Stromal cell of bone marrow (primary cell): ENCODE measurements around the gene CCDC148.
"Not testable (repeated sequence)": the region's sequence is repeated elsewhere in the genome, so short reads cannot be mapped to it uniquely, and the experiment has no call there.

Experiments used
- DNase-seq: peaks from one replicate; pipeline ENCODE4 v3.0.0-alpha.2; 2012; ENCODE audit warnings: low read depth

The CCDC148 gene

DNA sequence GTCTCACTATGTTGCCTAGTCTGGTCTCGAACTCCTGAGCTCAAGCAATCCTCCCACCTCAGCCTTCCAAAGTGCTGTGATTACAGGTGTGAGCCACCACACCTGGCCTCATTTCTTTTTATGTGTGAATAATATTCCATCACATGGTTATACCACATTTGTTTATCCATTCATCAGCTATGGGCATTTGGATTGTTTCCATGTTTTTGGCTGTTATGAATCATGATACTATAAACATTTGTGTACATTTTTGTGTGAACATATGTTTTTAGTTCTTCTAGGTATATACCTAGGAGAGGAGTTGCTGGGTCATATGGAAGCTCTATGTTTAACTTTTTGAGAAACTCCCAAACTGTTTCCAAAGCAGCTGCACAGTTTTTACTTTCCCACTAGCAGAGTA is 24.6 kb upstream of the CCDC148 start:
- DNase-seq: no peak

DNA sequence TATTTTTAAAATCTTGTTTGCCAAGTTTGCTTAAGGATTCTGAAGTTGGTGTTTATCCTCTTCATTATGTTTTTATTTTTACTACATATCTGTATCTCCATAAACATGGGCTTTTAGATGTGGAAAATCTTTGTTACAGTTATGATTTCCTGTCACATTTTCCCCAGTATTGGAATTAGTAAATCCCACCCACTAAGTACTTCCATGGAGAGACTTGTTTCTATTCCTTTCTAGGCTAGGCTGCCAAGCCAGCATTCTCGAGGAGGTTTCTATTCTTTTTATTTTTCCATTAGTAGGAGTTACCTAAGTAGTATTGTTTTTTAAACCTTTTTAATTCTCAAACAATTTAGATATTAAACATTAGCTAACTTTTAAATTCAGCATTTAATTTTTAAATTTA is 22.3 kb upstream of the CCDC148 start:
- DNase-seq: no peak

DNA sequence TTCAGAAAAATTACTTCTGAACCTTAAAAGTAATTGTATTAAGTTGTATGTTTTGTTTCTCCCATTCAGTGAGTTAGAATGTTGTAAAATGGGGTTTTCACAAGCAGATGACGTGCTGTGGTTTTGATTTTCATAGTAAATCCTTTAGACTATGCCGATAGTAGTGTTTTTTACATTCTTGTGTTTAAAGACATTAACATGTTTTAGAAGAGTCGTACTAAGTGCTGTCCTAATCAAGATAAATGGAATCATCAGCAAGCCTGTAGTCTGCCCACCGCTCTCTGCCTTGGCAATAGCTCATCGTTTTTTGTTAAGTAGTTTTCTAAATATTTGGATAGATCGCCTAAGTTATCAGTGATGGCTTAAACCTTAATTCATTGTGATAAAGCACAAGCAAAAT is 21.7 kb upstream of the CCDC148 start:
- no peak for DNase-seq

DNA sequence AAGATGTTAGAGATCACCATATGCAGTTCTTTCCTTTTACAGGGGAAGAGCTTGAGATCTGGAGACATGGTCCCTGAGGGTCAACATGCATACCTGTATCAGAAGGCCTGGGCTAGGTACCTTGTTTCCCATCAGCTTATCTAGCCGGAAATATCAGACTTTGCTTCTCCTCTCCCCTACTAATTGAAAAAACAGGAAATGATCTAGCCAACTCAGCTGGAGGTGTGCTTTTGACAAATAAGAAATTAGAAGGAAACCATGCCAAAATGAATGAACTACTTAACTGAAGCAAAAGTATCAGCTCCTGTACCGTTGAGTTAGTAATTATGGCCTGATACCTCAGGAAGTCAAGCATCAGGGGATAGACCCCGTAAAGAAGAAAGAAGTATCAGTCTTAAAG is 20.6 kb upstream of the CCDC148 start:
- DNase-seq: no peak

DNA sequence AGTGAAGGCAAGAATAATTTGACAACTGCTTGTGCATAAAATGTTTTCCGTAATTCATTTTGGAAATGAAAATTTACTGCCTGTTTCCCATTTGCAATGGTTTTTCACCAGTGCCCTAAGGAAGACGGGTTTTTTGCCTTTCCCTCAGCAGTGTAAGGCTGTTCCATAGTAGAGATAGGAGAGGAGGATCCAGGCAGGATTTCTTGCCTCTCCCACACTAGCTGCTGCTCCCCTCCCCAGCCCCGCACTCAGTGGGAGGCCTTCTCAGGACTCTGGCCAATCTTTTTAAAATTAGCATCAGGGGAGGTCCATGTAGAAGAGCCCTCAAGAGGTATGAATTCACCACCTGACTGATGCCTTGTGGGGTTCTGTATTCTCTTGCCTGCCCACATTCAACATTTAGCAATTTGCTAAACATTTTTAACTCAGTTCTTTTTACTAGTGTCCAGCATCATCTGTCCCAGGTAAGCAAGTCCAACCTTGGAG is 18.0 kb upstream of the CCDC148 start:
- DNase-seq: not testable (repeated sequence)

DNA sequence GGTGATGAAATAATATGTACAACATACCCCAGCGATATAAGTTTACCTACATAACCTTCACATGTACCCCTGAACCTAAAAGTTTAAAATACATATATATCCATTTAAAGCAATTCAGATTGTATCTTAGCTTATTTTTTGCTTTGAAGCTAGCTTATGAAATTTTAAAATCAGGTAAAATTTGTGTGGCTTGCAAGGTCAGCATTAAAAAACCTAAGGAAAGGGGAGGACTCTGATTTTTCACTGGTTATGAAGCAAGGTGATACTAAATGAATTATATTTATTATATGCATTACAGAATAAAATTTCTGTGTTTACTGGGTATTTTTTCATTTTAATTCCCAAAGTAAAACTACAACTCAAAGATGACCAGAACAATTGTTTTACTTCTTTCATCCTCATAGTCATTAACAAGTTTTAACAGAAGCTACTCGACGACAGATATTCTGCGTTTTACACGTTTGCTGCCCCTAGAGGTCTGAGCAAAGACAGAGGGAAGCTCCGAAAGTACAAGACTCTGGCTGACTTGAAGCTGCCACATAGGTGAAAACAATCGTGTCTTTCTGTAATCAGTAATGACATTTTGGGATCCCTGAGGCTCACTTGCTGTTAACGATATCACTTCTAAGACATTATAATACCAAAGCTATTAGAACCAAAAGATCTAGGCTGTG is 17.3 kb upstream of the CCDC148 start:
- DNase-seq: no peak

DNA sequence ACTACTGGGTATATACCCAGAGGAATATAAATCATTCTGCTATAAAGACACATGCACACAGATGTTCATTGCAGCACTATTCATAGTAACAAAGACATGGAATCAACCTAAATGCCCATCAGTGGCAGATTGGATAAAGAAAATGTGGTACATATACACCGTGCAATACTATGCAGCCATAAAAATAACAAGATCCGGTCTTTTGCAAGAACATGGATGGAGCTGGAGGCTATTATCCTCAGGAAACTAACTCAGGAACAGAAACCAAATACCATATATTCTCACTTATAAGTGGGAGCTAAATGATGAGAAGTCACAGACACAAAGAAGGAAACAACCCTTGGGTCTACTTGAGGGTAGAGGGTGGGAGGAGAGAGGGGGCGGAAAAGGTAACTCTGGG is 16.7 kb upstream of the CCDC148 start:
- DNase-seq: not testable (repeated sequence)

DNA sequence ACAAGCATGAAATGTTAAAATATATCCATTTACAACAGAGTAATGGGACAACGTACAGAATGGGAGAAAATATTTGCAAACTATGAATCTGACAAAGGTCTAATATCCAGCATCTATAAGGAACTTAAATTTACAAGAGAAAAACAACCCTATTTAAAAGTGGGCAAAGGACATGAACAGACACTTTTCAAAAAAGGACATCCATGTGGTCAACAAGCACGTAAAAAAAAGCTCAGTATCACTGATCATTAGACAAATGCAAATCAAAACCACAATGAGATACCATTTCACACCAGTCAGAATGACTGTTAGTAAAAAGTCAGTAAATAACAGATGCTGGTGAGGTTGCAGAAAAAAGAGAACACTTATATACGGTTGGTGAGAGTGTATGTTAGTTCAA is 16.3 kb upstream of the CCDC148 start:
- not testable (repeated sequence) for DNase-seq

DNA sequence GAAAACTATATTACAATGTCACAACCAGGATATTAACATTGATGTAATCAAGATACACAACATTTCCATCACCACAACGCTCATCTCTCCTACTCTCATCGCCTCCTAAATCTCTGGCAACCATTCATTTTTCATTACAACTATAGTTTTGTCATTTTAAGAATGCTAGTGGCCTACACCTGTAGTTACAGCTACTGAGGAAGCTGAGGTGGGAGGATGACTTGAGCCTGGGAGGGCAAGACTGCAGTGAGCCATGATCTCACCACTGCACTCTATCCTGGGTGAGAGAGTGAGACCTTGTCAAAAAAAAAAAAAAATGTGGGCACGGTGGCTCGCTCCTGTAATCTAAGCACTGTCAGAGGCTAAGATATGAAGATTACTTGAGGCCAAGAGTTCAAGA is 10.7 kb upstream of the CCDC148 start:
- DNase-seq: no peak

DNA sequence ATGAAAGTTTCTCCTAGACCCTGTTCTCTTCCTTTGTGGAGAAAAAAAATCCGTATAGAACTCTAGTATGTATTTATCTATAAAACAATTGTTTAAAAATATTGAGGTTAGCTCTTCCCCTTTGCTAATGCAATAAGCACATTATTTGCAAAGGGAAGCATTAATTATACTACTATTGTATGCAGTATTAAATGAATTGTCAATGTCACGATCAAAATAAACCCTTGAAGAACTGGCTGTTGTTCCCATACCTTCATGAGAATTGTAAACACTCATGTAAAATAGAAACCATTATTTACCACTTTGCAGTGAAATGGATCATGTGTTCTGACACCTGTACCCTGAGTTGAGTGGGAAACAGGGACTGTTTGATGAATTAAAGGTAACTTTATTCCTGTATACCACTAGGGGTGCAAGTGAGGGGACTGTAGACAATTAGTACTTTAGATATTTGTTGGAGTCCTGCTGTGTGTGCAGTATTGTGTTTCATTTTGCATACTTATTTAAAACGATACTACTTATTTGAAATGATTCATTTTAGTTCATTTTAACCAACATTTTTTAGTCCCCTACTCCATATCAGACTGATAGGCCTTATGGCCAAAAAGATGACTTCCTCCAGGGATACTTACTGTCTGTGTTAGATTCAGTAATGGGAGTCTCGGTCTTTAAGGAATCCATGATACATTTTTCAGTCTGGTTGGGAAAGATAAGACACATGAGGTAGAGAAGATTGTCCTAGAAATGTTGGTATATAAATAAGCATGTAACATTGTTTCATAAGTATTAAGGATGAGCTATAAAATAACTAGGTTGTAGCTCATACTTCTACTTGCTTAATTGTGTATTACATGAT is 8.1 kb upstream of the CCDC148 start:
- DNase-seq: no peak

DNA sequence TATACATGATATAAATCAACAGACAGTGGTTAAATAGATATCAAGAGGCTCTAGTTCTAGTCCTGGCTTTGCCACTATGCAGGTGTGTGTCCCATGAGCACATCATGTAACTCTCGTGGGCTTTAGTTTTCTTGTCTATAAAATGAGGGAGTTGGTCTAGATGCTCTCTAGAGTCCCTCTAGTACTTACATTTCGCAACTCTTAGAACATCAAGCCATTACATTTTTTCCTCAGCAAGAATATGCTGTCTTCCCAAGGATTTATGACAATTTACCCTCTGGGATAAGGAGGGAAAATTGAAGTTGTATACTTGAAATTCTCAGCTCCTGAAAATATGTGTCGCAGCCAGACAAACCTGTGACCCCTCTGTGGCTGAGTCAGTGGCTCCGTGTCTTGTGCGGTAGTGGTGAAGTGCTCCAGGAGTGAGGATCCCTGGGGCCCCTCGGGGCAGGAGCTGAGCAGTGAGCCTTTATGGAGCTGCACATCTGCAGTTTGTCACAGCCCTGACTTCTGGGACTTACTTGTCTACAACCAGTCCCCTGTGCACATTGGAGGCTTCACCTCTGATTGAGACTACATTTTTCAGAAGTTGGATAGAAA is 7.0 kb upstream of the CCDC148 start:
- DNase-seq: no peak

DNA sequence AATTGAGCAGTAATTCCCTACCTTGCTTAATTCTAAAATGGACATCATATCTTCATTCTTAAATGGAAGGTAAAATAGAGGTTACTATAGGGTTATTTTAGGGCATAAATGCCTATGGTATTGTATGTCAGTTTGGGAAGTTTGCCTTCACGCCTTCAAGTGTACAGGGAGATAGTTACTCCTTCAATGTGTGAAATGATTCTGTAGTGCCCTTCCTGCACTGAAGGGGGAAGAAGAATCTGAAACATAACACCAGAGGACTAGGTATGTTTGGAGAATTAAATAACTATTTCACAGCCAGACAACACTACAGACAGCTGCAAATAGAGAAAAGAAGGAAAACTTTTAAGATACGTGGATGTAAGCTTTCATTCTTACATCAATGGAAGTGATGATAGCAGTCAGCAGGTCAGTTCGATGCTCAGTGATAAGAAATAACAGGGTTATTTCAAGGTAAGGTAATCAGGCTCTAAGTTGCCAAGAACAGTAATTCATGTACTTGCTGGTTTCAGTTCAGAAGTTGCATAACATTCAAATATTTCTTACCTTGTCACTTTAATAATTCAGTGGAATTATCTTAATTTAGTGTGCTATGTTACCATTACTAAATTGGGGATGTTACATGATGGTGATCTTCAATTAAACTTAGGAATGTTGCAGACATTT is 4.2 kb upstream of the CCDC148 start:
- no peak for DNase-seq

DNA sequence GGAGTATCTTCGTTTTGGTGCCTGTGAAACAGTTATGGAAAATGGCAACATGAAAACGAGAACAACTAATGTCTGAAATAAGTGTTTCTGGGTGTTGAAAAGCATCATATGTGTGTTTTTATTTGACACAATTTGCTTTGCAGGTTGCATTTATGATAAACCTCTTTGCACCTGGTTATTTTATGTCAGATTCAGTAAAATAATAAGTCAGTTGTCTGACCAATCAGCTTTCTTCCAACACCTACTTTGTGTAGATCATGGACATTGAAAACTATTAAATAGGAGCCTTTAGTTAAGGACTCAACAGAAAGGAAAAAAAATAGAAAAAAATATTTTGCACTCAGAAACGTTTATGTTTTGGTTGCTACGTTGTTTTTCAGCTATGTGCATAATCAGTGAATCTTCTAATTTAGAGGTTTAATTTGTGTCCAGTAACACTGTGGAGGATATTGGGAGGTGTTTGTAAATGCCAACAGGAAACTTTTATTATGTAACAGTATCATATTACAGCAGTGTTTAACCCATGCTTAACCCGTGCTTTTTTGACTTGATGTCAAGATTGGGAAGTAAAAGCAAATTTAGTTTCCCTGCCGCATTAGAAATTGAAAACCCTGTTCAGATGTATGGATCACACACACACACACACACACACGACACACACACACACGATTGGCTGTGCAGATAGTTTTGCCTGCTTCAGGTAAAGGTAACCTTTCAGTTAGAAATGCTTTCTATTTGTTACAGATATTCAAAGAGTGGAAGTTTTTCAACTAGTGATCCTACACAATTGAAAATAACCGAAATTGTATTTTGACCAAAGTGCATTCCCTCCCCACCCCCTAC is 2.8 kb upstream of the CCDC148 start:
- no peak for DNase-seq

DNA sequence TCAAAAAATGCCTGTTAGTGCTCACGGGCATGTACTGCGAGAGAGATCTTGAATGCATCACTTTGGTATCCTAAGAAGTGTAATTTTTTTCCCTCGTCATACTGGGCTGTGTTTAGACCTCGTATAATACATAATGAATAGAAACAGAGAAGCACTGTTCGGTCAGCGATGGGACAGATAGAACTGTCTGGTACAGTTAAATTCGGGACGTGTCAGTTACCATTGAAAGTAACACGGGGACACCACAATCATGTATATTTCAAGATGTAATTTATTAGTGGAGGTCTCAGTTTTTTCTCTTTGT is 2.0 kb upstream of the CCDC148 start:
- no peak for DNase-seq

DNA sequence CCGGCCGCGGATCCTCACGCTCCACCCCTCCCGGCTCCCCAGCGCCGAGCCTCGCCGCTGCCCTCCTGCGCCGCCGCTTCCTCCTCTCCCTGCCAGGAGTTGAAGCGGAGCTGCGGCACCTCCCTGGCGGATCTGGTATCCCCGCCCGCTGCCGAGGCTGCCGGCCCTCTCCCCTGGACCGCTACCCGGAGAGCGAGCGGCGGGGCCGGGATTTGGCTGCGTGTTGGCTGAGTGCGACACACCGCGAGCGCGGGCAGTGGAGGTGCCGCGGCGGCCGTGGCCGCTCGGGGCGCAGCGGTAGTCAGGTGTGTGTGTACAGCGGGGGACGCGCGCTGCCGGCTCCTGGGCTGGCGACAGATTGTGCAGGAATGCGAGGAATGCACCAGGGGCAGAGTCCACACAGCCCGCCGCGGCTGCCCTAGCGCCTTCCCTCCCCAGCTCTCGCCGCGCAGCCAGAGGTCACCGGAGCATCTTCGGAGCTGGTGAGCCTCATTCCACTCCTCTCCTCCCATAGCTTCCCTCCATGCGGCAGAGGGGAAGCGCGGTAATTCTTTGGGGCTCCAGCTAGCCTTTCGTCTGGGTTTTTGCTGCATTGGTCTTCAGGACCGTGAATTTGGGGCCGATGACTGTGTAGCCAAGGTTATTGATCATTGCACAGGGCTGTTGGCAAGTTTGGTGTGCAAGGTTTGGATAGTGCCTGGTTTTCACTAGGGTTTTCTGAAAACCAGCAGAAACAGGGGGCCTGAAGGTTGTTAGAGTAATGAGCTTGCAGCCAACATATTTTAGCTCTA is 1.5 kb upstream of the CCDC148 start:
- DNase-seq: peak; percentile 21

DNA sequence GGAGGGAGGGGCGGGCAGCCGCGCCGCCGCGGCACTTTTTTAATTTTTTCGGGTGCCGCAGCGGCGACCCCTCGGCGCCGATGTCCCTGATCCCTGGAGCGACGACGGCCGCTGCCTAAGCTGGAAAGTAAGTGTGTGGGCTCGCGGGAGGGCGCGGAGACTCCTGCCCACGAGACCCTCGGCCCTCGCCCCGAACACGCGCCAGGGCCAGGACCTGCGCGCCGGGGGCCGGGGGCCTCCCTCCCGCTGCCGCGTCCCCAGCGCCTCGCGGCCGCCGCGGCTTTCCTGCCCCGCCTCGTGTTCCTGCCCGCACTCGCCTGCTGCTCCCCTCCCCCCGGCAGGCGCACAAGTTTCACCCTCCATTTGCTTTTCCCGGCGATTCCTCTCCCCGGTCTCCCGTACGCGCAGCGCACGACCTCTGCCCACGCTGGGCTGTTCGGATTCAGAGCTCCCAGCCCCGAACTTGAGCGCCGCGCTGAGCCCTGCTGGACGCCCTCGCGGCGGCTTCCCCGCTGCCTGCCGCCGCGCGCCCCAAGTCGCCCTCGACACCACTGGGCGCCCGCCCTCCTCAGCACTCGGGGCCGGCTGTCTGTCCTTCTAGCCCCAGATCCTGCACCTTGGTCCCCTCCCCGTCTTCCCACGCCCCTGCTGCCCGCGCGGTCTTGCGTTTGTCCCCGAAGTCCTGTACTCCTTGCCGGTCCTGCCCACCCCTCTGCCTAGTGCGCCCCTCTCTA is 706 bp upstream of the CCDC148 start:
- DNase-seq: peak; percentile 33

DNA sequence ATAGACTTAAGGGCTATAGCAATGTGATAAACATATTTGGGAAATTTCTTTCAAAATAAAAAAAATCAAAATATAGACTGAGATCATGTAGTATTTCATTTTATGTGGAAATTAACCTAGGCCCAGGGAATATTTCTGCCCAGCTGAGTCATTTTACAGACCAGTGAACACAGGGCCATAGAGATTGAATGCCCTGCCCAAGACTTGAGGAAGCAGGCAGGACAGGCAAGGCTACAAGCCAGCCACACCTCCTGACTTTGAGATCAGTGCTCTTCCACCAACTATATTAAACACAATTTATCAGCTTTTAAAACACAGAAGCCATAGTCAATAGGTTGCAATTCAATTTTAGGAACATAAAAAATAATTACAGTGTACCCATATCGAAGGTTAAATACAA is 12.9 kb downstream of the CCDC148 start:
- DNase-seq: no peak

DNA sequence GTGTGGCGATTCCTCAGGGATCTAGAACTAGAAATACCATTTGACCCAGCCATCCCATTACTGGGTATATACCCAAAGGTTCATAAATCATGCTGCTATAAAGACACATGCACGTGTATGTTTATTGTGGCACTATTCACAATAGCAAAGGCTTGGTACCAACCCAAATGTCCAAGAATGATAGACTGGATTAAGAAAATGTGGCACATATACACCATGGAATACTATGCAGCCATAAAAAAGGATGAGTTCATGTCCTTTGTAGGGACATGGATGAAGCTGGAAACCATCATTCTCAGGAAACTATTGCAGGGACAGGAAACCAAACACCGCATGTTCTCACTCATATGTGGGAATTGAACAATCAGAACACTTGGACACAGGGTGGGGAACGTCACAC is 17.5 kb downstream of the CCDC148 start:
- not testable (repeated sequence) for DNase-seq

DNA sequence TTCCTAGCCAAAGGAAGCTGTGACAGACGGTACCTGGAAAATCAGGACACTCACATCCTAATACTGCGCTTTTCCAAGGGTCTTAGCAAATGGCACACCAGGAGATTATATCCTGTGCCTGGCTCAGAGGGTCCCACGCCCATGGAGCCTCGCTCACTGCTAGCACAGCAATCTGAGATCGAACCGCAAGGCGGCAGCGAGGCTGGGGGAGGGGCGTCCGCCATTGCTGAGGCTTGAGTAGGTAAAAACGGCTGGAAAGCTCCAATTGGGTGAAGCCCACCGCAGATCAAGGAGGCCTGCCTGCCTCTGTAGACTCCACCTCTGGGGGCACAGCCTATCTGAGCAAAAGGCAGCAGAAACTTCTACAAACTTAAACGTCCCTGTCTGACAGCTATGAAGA is 22.8 kb downstream of the CCDC148 start:
- DNase-seq: not testable (repeated sequence)

DNA sequence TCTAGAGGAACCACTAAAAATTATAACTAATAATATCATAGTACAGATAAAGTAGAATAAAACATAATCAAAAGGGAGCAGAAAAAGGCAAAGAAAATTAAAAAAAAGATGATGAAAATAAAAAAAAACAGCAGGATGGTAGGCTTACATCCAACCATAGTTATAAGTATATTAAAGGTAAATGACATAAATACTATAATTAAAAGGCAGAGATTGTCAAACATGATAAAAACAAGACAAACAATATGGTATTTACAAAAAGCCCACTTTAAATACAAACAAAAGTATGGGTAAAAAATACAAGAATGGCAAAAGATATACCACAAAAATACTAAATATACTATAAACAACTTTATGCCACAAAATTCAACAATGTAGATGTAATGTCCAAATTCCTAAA is 24.4 kb downstream of the CCDC148 start:
- no peak for DNase-seq
